Stimulated activated CD4-positive, alpha-beta T cell treated with anti-CD3 and anti-CD28 coated beads, Interleukin-1b, Interleukin-23, amount 100 ng/mL, for 1 hour (primary cell): ENCODE measurements around the gene ATP6V0A1.
"Not testable (repeated sequence)": the region's sequence is repeated elsewhere in the genome, so short reads cannot be mapped to it uniquely, and the experiment has no call there.

Source experiments
- DNase-seq, 2 donors: peaks; one replicate each; pipeline ENCODE4 v3.0.0-alpha.2; 2020; ENCODE audit warnings: low read depth in 2 of 2

Gene ATP6V0A1

GRCh38 chr17:42436391-42436790, 22.3 kb upstream of the ATP6V0A1 start:
- no peak for DNase-seq

DNA sequence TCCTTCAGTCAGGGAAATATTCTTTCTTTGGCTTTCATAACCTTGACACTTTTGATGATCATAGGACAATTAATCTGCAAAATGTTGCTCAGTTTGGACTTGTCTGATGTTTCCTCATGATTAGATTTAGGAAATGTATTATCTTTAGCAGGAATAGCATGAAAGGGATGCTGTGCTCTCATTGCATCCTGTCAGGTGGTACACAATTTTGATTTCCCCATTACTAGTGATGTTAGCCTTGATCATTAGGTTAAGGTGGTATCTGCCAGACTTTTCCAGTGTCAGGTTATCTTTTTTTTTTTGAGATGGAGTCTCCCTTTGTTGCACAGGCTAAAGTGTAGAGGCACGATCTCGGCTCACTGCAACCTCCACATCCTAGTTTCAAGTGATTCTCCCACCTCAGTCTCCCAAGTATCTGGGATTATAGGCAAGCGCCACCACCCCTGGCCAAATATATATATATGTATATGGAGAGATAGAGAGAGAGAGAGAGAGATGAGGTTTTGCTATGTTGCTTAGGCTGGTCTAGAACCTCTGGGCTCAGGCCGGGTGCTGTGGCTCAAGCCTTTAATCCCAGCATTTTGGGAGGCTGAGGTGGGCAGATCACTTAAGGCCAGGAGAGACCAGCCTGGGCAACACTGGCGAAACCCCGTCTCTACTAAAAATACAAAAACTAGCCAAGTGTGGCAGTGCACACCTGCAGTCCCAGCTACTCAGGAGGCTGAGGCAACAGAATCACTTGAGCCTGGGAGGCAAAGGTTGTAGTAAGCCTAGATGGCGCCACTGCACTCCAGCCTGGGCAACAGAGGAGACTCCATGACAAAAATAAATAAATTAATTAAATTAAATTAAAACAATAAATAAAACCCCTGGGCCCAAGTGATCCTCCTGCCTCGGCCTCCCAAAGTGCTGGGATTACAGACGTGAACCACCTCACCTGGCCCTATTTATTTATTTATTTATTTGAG, 19.8 kb upstream of the ATP6V0A1 start:
- DNase-seq: no peak

- DNase-seq: no peak
These were observed 17.1 kb upstream of the ATP6V0A1 start for GRCh38 chr17:42441371-42442195.

DNA sequence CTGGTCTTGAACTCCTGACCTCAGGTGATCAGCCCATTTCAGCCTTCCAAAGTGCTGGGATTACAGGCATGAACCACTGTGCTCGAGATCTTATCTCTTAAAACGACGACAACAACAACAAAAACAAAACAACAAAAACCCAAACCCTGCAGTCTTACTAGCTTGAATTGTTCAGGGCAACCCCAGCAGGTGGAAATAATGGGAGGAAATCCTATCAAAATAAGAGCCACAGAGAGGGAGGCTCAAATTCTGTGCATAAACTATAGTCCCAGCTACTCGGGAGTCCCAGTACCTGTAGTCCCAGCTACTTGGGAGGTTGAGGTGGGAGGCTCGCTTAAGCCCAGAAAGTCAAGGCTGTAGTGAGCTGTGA, 16.5 kb upstream of the ATP6V0A1 start:
- no peak for DNase-seq

DNA sequence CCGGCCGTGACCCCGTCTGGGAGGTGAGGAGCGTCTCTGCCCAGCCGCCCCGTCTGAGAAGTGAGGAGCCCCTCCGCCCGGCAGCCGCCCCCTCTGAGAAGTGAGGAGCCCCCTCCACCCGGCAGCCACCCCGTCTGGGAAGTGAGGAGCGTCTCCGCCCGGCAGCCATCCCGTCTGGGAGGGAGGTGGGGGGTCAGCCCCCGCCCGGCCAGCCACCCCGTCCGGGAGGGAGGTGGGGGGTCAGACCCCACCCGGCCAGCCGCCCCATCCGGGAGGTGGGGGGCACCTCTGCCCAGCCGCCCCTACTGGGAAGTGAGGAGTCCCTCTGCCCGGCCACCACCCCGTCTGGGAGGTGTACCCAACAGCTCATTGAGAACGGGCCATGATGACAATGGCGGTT, 9.5 kb upstream of the ATP6V0A1 start:
- not testable (repeated sequence) for DNase-seq

DNA sequence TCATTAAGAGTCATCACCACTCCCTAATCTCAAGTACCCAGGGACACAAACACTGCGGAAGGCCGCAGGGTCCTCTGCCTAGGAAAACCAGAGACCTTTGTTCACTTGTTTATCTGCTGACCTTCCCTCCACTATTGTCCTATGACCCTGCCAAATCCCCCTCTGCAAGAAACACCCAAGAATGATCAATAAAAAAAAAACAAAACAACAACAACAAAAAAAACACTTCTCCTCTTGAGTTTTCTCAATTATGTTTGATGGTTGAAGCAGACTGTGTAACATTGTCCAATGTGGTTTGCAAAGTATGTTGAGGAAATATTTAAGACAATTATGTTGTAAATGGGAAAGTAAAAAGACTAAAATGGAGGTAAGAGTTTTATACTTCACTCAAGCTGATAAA, 8.8 kb upstream of the ATP6V0A1 start:
- not testable (repeated sequence) for DNase-seq

DNA sequence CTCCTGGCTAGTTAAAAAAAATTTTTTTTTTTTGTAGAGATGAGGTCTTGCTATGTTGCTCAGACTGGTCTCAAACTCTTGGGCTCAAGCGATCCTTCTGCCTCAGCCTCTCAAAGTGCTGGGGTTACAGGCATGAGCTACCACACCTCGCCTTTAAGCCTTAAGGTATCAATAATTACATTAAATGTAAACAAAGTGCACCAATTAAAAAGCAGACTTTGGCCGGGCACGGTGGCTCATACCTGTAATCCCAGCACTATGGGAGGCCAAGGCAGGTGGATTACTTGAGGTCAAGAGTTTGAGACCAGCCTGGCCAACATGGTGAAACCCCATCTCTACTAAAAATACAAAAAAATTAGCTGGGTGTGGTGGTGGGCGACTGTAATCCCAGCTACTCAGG, 7.4 kb upstream of the ATP6V0A1 start:
- DNase-seq: not testable (repeated sequence)

- DNase-seq: no peak
These were observed 5.2 kb upstream of the ATP6V0A1 start for GRCh38 chr17:42453439-42453838.

GRCh38 chr17:42454987-42455386, 3.7 kb upstream of the ATP6V0A1 start:
- DNase-seq: not testable (repeated sequence)

DNA sequence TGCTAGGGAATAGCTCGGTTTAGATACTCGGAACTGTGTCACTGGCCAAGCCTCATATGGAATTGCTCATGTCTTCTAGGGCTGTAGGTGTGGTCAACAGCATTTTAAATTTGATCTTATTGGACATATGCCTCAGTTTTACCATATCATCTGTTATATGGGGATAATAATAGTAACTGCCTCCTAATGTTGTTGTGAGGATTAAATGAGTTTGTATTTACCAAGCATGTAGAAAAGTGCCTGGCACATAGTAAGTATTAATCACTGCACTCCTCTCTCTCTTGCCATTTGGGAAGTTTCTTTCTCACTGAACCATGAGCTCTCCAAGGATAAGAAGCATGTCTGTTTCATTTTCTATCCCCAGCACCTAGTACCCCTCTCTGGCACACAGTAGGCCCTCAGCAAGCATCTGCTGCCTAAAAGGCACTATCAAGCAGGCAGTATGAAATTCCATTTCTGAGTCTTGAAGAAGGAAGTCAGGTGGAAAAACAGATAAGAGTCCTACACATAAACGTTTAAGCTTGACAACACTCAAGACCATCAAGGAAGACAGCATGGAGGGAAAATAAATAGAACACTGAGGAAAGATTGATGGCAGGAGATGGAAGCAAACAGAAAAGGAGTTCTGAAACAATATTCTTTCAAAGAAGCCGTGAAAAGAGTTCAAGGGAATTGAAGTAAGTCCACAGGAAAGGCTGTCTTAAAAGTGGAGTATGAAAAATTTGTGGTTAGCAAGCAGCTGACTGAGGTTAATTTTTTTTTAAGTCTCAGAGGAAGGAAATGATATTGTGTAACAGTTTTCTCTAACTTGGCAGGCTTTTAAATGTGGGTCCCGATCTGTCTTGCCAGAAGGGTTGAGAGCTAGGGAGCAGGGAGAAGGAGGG, 2.2 kb upstream of the ATP6V0A1 start:
- DNase-seq: no peak

- DNase-seq: no peak
These were observed 1.4 kb upstream of the ATP6V0A1 start for GRCh38 chr17:42457107-42457792.

DNA sequence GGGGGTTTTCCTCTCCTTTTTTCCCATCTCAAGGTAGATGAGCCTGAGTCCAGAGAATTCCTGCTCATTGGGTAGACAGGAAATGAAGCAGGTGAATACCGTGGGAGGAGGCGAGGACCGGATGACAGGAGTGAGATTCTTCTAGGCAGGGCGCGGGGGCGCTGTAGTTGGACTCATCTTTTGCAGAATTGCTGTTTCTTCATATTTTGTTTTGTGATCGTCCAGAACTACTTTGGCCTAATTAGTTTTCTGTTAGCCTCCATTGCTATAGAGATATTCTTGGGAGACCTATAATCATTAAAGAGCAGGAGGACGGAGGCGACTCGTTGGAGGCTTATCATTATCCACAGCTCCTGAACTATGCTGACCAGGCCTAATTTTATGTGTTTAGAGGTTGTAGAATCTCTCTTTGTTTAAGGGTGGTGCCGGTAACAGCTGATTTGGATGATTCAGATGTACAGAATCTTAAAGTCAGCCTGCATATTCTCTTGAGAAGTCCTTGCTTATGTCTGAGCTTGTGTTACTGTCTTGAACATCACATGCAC, 650 bp downstream of the ATP6V0A1 start:
- no peak for DNase-seq

GRCh38 chr17:42459801-42460281, 1.2 kb downstream of the ATP6V0A1 start:
- no peak for DNase-seq

DNA sequence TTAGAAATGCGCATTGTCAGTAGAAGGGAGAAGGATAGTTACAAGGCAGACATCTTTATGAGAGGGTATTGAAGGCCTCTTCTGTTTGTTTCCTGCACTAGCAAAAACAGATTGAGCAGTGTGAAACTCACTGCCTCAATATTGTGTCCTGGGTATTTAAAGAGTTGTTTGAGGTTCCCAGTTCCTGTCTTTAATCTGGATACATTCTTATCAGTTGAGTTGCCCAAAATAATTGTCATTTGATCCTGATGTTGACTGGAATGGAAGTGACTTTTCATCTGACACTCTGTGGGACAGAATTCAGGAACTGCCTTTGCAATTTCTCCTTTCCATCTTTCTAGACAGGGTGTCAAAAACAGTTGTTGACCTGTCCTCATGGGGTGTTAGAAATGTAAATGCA, 1.7 kb downstream of the ATP6V0A1 start:
- DNase-seq: no peak

- no peak for DNase-seq
These were observed 5.3 kb downstream of the ATP6V0A1 start for GRCh38 chr17:42463976-42464400.

DNA sequence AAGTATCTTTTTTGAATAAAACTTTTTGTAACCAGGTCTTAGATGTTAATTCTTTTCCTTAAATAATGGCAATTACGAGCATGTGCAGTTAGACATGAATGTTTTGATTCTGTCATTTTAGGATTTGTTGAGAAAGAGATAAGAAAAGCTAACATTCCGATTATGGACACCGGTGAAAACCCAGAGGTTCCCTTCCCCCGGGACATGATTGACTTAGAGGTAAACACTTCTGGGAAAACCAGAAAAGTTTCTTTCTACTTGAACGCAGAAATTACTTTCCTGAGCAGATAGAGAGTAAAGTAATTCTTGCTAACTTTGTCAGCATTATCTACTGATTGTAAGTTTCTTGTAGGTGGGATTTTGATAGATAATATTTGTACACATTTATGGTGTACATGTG, 9.2 kb downstream of the ATP6V0A1 start:
- no peak for DNase-seq

DNA sequence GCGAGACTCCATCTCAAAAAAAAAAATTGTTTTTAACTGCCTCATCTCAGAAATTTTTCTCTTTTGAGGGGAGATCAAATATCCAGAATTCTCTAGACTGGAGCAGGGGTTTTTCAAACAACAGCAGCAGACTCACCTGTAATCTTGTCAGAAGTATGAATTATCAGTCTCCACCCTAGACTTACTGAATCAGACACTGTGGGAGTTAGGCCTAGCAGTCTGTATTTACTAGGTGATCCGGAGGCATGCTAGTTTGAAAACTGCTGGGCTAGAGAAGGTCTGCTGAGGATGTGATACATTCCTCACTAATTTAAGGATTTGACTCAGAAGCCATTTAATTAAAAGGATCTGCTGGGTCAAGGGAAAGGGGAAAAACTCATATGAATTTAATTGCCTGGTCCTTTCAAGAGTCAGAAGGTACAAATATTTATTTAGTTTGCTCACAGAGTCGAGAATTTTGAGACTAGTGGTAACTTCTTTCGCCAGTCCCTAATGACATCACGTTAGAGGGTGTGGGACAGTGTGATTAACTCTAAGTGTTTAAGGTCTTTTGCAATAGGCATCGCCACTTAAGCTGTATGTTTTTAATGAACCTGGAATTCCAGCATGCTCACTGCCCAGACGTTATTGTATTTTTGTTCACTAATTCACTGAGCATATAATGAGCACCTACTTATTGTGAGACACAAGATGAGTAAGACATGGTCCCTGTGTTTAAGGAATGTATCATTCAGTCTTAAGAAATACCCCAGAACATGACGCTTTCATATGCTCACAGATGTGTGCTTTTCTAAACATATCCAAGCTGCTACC, 14.2 kb downstream of the ATP6V0A1 start:
- DNase-seq: no peak

DNA sequence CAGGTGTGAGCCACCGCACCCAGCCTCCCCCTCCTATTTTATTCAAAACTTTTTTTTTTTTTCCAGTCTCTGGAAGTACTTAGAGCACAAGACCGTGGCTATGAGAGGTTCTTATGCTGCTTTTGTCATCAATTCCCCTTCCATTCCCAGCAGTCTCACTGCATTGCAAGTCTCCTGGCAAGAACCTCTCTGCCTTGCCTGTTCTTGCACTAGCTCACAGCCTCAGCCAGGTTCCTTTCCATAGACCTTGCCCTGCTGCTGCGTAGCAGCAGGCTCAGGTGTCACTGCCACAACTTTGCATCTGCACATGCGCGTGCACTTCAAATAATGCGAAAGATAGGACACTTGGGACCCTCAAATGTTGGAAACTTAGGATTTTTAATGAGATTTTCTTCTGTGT, 15.6 kb downstream of the ATP6V0A1 start:
- DNase-seq: no peak

GRCh38 chr17:42475121-42475520, 16.4 kb downstream of the ATP6V0A1 start:
- DNase-seq: no peak

DNA sequence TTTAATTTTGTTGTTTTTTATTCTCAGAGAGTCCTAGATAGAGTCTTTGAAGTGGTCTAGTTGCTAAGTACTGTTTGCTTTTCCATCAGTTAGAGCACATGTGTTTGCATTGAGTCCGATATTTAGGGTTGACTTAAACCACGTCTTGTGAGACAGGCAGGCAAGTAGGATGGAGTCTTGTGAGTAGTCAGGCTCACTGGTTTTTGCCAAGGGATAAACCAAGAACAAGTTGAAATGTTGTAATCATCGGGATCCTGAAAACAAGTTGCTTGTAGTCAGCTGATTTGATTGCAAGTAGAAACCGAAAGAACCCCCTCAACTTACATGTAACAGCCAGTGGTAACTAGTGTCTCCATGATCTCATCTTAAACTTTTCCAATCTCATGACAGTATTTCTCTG, 17.2 kb downstream of the ATP6V0A1 start:
- DNase-seq: no peak
